NK-92 treated with Interleukin-12 subunit alpha and Interleukin-12 subunit beta, amount 100 ng/mL, for 24 hours (cell line): ENCODE results near the gene AMIGO1.
"Not testable (repeated sequence)": the region's sequence is repeated elsewhere in the genome, so short reads cannot be mapped to it uniquely, and the experiment has no call there.

Experiments
- DNase-seq: peaks from one replicate; lab custom pipeline; 2025; lab: John Stamatoyannopoulos, UW

Gene AMIGO1

DNA sequence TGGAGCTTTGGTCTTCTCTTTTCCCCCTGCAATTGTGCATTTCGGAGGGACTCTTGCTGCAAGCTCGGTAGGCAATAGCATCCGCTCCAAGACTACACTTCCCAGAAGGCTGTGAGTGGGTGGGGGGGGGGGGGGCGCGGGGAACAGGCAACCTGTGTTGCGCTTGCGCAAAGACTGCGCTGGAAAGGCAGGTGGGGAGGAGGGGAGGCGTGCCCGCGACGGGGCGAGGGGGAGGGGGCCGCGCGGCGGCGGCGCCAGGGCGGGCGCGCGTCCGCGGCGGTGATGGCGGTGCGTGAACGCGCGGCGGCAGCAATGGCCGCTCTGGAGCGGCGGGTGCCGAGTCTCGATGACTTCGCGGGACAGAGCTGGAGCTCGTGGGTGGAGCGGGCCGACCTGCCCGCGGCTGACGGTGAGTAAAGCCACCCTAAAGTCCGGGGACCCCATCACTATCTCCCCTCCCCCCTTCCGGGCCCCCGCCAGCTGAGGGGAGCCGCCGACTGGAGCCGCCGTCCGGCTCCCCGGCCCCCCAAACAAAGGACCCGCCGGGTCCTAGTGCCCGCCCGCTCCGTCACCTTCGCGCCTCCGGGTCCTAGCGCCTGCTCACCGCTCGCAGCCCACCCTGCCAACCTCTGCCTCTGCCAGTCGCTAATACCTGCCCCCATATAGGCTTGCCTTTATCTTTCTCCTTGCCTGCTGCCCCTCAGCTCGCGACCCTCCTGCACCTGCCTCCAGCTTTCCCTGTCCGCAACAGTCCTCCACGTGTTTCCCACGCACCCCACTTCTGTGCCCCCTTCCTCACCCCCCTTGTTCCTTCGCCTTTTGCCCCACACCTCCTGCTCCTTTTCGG, 25.6 kb downstream of the AMIGO1 start, which contains the start of gene ATXN7L2:
TSS of gene ATXN7L2 (plus strand) at position 234 of the 847 bp plus-strand sequence. CDS start at position 283, 49 bp downstream.
- peak; percentile 91 for DNase-seq

DNA sequence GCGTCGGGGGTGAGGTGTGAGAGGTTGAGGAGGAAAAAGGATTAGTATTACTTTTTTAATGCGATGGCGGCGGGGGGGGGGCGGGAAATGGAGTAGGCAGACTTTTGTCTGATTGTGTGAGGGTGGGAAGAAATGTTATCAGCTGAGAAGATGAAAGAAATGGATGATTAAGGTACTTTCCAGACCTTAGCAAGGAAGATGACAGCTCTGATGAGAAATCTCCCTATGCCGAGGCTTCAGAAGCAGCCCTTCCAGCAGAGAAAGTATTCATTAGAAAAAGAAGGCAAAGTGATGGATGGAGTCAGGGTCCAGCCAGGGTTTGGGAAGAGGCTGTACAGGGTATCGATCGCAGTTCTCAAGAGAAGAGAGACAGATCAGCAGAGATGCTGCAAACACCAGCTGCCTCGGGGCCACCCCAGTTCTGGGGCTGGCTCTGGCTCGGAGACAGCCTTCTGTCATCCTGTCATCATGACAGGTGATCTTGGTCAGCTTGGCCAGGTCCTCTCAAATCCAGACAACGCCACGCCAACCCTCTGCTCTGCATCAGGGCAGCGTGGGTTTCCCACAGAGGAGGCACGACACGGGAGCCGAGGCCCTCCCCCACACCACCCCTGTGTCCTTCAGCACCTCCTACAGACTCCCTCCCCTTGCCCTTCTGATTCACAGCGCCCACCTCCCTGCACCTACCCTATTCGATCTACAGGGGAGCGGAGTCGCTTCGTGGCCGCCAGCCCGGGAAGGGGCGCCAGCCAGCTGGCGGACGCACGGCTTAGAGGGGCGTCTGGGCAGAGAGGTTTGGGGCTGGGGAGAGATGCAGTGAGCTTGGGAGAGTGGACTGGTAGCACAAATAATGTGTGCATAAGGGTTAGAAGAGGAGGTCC, 26.5 kb downstream of the AMIGO1 start:
- no peak for DNase-seq

DNA sequence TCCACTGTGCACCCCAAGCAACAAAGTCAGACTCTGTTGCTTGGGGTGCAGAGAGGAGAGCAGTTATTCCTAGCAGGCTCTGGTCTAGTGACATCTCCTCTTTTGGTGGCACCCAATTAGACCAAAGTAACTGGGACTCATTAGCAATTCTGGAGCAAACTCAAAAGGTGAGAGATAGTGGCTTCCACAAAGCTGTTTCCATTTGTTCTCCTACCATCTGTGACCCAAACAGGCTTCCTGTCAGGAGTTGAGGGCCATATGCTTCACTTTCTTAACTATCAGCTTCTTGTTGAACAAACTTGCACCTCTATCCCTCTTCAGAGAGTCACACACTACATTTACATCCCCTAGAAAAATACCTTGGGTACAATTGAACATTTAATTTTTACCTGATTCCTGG, 27.3 kb downstream of the AMIGO1 start:
- no peak for DNase-seq

DNA sequence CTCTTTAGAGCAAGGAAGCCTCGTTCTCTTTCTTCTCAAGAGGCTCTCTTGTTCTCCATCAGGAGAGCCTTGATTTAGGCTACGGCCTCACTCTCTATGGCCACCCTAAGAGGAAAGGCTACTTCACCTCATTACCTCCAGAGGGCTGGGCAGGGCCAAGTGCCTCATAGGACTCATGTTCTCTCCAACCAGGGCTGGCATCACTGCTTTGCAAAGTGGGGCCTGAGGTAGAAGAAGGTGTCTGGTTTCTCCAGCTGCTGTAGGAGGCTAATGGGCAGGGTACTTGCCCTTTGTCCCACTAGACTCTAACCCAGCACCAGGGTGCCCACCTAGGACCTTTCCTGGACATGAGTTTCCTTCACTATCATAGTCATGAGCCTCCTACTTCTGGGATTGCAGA, 27.9 kb downstream of the AMIGO1 start:
- no peak for DNase-seq

DNA sequence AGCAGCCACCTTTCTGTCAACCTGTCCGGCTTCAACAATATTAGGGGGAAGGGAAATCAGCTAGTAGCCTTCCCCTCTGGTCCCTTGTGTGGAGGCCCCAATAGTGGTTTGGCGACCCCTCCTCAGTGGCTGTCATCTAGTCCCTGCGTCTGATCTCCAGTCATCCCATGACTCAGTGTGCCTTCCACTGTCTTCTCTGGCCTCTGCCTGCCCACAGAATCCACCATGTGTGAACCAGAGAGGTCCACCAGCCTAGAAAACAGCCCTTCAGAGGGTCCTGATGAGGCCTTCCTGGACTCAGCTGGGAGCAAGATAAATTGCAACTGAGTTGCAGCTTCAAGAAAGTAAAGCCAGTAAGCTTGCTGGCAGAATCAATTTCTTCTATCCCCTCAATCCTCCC, 29.6 kb downstream of the AMIGO1 start:
- no peak for DNase-seq

DNA sequence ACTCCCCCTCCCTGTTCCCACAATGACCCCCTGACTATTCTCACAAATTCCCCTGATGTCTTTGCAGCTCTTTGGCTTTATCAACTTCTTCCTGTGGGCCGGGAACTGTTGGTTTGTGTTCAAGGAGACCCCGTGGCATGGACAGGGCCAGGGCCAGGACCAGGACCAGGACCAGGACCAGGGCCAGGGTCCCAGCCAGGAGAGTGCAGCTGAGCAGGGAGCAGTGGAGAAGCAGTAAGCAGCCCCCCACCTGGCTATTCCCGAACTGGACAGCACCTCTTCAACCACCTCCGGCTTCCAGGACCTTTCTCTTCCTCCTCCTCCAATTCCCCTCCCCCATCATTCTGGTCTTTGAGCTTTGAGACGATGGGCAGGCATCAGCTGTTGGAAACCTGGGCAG, 30.2 kb downstream of the AMIGO1 start:
- no peak for DNase-seq

DNA sequence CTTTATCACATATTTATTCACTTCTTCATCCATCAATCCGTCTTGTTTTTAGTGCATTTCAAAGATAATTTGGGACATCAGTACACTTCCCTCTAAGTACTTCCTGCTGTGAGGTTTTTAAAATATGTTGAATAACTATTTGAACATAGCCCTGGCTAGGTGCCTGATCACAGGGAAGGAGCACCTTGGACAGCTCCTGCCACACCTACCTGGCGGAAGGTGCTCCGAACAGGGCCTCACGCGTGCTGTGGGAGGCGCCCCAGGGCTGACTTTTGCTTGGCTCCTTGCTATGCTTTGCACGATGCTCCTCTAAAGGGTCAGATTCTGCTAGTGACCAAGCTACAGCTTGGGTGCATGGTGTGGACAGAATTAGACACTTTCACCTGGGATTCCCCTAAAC, 30.7 kb downstream of the AMIGO1 start:
- DNase-seq = no peak

DNA sequence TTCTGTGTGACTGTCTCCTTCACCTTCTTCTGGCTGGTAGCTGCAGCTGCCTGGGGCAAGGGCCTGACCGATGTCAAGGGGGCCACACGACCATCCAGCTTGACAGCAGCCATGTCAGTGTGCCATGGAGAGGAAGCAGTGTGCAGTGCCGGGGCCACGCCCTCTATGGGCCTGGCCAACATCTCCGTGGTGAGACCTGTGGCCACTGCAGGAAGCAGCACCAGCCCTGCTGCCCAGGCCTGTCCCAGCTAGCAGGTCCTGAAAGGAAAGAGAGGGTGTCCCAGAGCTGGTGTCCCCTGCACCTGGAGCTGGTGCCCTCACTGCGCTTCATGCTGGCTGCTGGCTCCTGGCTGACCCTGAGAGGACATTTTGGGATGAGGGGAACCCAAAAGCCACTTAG, 31.7 kb downstream of the AMIGO1 start:
- no peak for DNase-seq

DNA sequence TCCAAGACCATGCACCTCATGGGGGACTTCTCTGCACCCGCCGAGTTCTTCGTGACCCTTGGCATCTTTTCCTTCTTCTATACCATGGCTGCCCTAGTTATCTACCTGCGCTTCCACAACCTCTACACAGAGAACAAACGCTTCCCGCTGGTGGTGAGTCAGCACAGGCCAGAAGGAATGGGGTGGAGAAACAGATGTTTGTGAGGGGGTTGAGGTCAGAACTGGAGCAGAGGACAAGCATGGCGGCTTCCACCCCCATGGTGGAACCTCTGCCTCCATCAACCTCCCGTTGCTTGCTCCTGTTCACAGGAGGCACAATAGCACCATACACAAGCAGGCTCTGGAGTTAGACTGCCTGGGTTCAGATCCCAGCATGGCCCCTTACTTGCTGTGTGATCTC, 32.7 kb downstream of the AMIGO1 start:
- no peak for DNase-seq

DNA sequence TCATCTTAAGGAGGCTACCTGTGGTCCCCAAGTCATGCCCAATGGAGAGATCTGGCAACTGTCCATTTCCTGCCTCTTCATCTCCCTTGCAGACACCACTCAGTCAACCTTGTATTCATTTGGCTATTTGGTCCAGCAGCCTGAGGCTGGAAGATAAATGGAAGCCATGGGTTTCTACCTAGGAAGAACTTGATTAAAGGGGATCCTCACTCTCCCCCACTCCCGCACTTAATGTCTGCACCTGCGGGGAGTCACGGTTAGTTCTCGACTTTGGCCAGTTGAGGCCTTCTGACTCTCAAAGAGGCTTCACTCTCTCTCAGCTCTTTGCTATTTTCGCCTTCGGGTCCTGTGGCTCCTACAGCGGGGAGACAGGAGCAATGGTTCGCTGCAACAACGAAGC, 34.3 kb downstream of the AMIGO1 start:
- no peak for DNase-seq

DNA sequence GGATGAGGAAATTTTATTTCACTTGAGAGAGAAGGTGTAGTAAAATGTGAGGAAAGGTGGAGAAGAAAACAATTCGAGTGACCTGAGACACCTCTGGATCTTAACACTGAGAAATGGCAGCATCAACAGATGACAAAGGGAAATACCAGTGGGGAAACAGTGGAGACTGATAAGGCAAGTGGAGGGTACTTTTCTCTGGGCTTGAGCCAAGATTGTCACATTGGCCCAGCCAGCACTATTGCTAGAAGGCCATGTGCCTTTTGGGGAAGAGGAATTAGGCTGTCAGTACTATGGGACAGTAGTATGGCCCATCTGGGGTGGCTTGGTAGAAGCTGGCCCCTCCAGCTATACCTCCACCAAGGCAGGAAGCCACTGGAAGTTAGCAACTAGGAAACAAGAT, 34.8 kb downstream of the AMIGO1 start:
- no peak for DNase-seq

DNA sequence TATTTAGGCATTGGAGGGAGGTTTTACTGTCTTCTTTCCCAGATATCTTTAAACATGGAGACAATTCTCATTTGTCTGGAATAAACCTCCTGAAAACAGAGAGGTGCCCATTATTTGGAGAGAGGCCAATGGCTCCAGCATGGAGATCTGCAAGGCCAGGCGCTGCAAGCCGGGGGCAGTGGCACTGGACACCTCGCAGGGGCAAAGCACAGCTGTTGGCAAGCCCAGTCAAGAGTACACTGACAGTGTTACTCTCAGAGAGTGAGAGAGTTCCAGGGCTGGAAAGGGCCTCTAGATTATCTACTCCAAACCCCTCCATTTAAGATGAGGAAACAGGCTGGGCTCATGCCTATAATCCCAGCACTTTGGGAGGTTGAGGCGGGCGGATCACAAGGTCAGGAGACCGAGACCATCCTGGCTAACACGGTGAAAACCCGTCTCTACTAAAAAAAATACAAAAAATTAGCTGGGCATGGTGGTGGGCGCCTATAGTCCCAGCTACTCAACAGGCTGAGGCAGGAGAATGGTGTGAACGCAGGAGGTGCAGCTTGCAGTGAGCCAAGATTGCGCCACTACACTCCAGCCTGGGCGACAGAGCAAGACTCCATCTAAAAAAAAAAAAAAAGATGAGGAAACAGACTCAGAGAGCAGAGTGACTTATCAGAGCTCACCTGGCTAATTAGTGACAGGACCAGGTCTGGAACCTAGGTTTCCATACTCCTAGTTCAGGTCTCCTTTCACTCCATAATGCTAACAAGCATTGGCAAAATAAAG, 36.1 kb downstream of the AMIGO1 start:
- DNase-seq = not testable (repeated sequence)

DNA sequence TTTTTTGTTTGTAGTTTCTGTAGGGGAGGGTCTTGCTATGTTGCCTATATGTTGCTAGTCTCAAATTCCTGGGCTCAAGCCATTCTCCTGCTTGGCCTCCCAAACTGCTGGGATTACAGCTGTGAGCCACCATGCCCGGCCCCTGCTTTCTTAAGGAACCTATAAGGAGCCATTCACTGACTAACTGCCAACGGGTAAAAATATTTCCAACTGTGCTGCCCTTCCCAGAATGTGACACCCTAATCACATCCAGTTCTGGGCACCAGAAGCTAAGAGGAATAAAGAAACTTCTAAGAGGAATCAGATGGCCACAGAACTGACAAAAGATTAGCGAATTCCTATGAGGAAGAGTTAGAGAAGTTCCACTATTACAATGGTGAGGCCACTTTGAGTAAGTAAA, 36.7 kb downstream of the AMIGO1 start:
- no peak for DNase-seq

DNA sequence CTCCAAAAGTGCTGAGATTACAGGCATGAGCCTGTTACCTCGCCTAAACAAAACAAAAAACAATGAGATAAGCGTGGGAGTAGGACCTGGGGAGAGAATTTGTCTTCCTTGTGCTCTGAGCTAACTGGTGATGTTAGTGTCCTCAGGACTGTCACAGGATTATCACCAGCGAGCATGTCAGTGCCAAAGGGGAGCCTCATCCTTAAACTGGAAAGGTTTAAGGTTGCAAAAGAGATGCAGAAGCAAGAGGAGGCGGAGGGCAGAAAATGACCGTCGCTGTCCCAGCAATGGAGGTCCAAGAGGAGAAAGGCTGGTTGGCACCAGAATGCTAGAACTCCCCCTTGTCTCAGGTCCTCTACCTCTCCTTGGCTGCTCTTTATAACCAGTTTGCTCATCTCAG, 39.3 kb downstream of the AMIGO1 start:
- no peak for DNase-seq

DNA sequence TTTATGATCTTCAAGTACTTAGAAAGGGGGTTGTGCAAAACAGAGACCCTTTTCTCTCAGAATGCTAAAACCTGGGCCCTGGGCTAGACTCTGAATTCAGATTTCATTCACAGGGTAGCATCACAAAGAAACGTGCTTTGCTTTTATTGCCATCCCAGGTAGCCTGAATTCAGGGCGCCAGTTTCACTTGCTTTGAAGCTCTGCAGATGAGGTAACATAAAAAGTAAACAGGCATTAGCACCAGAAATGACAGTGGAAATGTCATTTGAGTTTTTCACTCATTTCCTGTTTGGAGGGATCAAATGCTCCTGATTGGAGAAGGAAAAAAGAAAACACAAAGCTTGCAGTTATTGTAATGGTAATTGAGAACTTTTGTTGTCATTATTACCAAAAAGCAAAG, 40.6 kb downstream of the AMIGO1 start:
- DNase-seq = no peak

DNA sequence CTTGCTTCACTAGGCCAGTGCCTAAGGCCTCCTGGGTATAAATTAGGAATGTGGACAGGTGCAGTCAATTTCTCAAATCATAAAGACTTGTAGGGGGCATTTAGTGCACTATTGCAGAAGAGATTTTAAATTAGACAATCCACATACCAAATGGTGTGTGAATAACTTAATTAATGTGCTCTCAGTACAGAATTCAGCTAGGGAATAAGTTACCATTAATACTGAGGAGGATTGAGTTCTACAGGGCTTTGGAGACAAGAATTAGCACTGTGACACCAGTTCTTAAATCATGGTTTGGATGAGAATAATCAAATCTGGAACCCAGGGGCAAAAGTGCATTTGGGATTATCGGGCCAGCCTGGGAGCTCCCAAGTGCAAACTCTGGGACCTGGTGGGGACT, 41.5 kb downstream of the AMIGO1 start:
- no peak for DNase-seq

DNA sequence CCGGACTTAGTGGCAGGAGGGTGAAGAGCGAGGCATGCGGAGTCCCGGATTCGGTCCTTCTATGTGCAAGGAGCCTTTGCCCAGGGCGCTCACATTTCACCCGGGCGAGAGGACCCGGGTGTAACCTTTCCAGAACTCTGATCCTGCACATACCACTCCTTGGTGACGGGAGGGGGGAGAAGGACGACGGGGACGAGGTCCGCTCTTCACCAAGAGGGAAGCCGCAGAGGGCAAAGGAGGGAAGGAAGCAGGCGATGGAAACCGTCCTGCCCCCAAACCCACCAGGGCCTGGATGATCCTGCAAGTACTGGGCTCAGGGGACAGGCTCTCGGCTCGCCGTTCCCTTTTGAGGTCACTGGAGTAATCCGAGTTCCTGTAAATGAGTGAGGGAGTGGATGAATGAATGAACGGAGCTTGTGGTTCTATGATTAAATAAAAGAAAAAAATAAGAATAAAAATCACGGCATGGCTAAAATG, 42.2 kb downstream of the AMIGO1 start:
- DNase-seq = no peak

DNA sequence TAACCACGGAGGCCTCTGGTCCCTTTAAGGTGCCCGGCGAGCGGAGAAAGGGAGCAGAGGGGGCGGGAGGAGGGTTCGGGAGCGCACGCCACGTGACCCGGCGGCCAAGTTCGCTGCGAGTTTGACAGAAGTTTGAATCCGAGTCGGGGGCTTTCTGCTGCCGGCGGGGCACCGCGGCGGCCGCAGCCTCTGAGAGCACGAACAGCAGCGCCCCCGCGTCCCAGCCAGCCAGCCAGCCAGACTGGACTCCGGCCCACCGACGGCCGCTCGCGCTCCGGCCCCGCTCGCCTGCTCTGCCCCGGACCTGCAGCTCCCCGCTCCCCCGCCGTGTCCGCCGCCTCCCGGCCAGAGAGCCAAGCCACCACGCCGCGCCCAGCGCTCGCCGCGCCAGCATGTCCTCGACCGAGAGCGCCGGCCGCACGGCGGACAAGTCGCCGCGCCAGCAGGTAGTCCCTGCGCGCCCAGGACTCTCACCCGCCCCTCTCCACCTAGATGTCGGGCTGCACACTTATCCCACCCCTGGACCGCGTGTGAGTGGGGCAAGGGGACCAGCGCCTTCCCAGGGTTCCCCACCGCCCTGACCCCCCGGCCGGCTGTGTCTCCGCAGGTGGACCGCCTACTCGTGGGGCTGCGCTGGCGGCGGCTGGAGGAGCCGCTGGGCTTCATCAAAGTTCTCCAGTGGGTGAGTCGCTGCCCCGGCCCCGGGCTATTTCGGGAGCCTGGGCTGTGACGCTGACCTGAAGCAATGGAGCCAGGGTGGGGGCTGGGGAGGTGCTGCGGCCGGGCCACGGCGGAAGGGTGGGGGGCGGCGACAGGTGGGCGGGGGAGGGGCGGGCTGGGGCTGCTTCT, 42.9 kb downstream of the AMIGO1 start, which contains the start of gene SYPL2:
TSS of gene SYPL2 (plus strand) at position 95 of the 849 bp plus-strand sequence. CDS start at position 393, 298 bp downstream.
- no peak for DNase-seq

DNA sequence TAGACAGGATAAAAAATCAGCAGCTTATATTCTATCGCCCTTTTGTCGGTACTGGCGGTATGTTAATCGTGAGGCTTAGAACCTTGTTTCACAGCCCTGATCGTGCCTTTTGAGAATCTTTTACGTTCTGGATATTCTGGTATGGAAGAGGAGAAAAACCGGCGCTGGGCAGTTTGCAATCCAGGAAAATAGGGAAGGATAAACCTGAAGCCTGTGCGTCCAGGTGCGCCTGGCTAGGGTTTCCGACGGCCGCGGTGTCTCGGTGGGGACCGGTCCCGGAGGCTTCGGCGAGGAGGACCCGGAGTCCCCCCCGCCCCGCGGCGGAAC, 43.4 kb downstream of the AMIGO1 start:
- DNase-seq = no peak

DNA sequence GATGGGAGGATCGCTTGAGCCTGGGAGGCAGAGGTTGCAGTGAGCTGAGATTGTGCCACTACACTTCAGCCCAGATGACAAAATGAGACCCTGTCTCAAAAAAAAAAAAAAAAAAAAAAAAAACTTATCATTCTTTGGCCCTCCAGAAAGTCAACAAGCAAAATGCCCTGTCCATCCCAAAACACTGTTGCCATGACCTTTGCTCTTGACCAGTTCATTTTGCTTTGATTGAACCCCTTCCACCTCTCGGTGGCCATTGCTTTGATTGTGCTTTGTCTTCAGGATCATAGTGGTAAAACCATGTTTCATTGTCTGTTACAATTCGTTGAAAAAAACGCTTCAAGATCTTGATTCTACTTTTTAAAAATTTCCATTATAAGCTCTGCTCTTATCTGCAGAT, 51.7 kb downstream of the AMIGO1 start:
- no peak for DNase-seq

DNA sequence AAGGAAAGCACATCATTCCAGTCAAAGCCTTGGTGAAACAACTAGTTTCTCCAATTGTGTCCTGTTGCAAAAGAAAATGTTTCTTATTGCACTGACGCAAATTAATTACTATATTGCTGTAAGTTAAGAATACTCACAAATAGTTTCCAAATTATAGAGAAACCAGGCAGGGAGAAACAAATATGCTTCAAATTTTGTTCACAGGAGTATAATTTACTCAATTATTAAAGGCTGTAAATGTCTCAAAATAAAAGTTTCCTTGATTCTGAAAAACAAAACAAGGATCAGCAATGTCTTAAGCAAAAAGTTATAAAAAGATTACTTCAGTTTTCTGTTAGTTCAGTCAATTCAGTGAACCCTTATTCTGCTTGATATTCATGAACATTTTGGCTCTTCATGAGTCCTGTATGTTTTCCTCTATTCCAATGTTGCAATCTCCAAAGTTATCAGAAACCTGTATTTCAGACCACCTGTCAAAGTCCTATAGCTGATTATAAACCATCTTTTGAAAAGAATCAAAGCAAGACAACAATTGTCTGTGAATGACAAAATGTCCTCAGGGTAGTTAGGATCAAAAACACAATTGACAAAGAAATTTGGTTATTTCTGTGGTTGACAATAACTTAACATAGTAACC, 54.9 kb downstream of the AMIGO1 start:
- DNase-seq = no peak
